A549 (cell line): ENCODE data around the gene IQGAP2. TPM values are rescaled to one million over a fixed set of nuclear protein-coding genes. Genes with fewer than 3 reads are reported as not detected.
"Not testable (repeated sequence)": the region's sequence is repeated elsewhere in the genome, so short reads cannot be mapped to it uniquely, and the experiment has no call there.

Experiments
- ATAC-seq, 2 experiments: fragments of 200-7000 bp in 1 of 2; fragments of >200 bp in 1 of 2; cut with Nextera tagmentation in 1 of 2; cut with Tn5 transposase in 1 of 2; 3 replicates each; pipeline versions ENCODE4 v1.8.0 to v1.9.1; 2018 to 2020; ENCODE audit warnings: mild to moderate bottlenecking in 1 of 2, moderate library complexity in 1 of 2
- CTCF ChIA-PET: fragments of 300-600 bp; sonication (Branson Sonifier 250); formaldehyde crosslinking; extraction: SDS; loops from one replicate; lab custom pipeline; 2021; ENCODE audit warnings: antibody characterized with exemption, inconsistent platforms; lab: Yijun Ruan, JAX
- POLR2A ChIA-PET: fragments of 350-600 bp; formaldehyde crosslinking; extraction: SDS; loops from one replicate; lab custom pipeline; 2021; ENCODE audit warnings: antibody characterized with exemption, inconsistent platforms; lab: Yijun Ruan, JAX
- DNase-seq, 2 experiments: peaks; one replicate each; pipeline versions ENCODE4 v3.0.0 to v3.0.0-alpha.2; 2011 to 2016; ENCODE audit warnings: low read depth in 1 of 2, low spot score in 1 of 2
- FAIRE-seq: peaks from 2 replicates; lab custom pipeline; 2011; peaks lifted over from hg19 to GRCh38; lab: Jason Lieb, UNC
- H3K27ac ChIP-seq, 2 experiments: fragments of >200 bp; sonication (Bioruptor Twin); formaldehyde crosslinking; 3 replicates each; pipeline ENCODE4 v1.5.1; 2016 to 2017
- H3K4me1 ChIP-seq: fragments of >200 bp; sonication (Bioruptor Twin); formaldehyde crosslinking; 3 replicates; pipeline ENCODE4 v1.6.1; 2016
- H3K4me2 ChIP-seq: fragments of >200 bp; sonication (Bioruptor Twin); formaldehyde crosslinking; 3 replicates; pipeline ENCODE4 v1.6.1; 2016
- H3K4me3 ChIP-seq: fragments of >200 bp; sonication (Bioruptor Twin); formaldehyde crosslinking; 3 replicates; pipeline ENCODE4 v1.5.1; 2016
- H3K9me3 ChIP-seq: fragments of >200 bp; sonication (Bioruptor Twin); formaldehyde crosslinking; 3 replicates; pipeline ENCODE4 v1.6.1; 2016
- CBX2 ChIP-seq: fragments of 200-600 bp; sonication (generic); IDR thresholded peaks from 2 replicates; pipeline ENCODE4 v1.6.1; 2016; ENCODE audit warnings: low read depth, mild to moderate bottlenecking, borderline replicate concordance
- CHD2 ChIP-seq: fragments of 150-350 bp; IDR thresholded peaks from 2 replicates; pipeline ENCODE4 v1.6.1; 2014; ENCODE audit warnings: low read length; ENCODE audit not compliant: partially characterized antibody
- CHD4 ChIP-seq: fragments of 200-600 bp; sonication (generic); IDR thresholded peaks from 2 replicates; pipeline ENCODE4 v1.6.1; 2016; ENCODE audit warnings: antibody characterized with exemption, mild to moderate bottlenecking, borderline replicate concordance
- EP300 ChIP-seq, 2 experiments: fragments of >200 bp; sonication (Bioruptor Twin); formaldehyde crosslinking; IDR thresholded peaks; 2 replicates in 1 of 2; 3 replicates in 1 of 2; pipeline ENCODE4 v1.6.1; 2016 to 2017
- FOSB ChIP-seq: fragments of 250-450 bp; sonication (Bioruptor Pico); IDR thresholded peaks from 2 replicates; pipeline ENCODE4 v1.5.0; 2020; ENCODE audit warnings: mild to moderate bottlenecking, moderate library complexity
- FOSL2 ChIP-seq, 2 experiments: fragments of 450-650 bp in 1 of 2; fragments of >200 bp in 1 of 2; sonication (Bioruptor Twin) in 1 of 2; formaldehyde crosslinking; IDR thresholded peaks; 2 replicates each; pipeline versions ENCODE4 v1.5.0 to v1.6.1; 2016 to 2020; ENCODE audit warnings: mild to moderate bottlenecking in 1 of 2, moderate library complexity in 1 of 2
- FOXS1 ChIP-seq: fragments of 250-450 bp; sonication (Bioruptor Pico); IDR thresholded peaks from 2 replicates; pipeline ENCODE4 v1.5.0; 2020; ENCODE audit warnings: mild to moderate bottlenecking, moderate library complexity
- HDAC2 ChIP-seq: fragments of 200-600 bp; sonication (generic); IDR thresholded peaks from 2 replicates; pipeline ENCODE4 v1.6.1; 2016
- HOXA7 ChIP-seq: fragments of 250-450 bp; sonication (Bioruptor Pico); IDR thresholded peaks from 2 replicates; pipeline ENCODE4 v1.5.0; 2020; ENCODE audit warnings: mild to moderate bottlenecking, moderate library complexity
- JUN ChIP-seq, 2 experiments: fragments of >200 bp; sonication (Bioruptor Twin); formaldehyde crosslinking; IDR thresholded peaks; 2 replicates in 1 of 2; 3 replicates in 1 of 2; pipeline ENCODE4 v1.6.1; 2016 to 2017
- JUNB ChIP-seq: fragments of >200 bp; sonication (Bioruptor Twin); formaldehyde crosslinking; IDR thresholded peaks from 2 replicates; pipeline ENCODE4 v1.6.1; 2016
- KDM1A ChIP-seq: fragments of 200-600 bp; sonication (generic); IDR thresholded peaks from 2 replicates; pipeline ENCODE4 v1.6.1; 2016; ENCODE audit warnings: low read depth, mild to moderate bottlenecking
- MAFK ChIP-seq: fragments of 450-650 bp; IDR thresholded peaks from 2 replicates; pipeline ENCODE4 v1.6.1; 2014; ENCODE audit not compliant: partially characterized antibody
- MYC ChIP-seq: IDR thresholded peaks from 2 replicates; pipeline ENCODE4 v1.6.1; 2012; ENCODE audit warnings: mild to moderate bottlenecking, inconsistent platforms, low read length, improper control_type of control experiment, borderline replicate concordance
- POLR2A ChIP-seq: IDR thresholded peaks from 2 replicates; pipeline ENCODE4 v1.6.1; 2012; ENCODE audit warnings: mild to moderate bottlenecking, low read length
- ZFP36 ChIP-seq: fragments of 450-650 bp; IDR thresholded peaks from 2 replicates; pipeline ENCODE4 v1.6.1; 2014; ENCODE audit warnings: borderline replicate concordance; ENCODE audit not compliant: partially characterized antibody
- ZSCAN20 ChIP-seq: fragments of 250-450 bp; sonication (Bioruptor Pico); IDR thresholded peaks from 2 replicates; pipeline ENCODE4 v1.8.0; 2022; ENCODE audit warnings: mild to moderate bottlenecking, moderate library complexity
- WGBS: methylation state at CpG from one replicate; pipeline ENCODE4 v1.1.6; 2017; ENCODE audit errors: missing lambda C conversion rate; 5-methylcytosine and 5-hydroxymethylcytosine counted together
- polyA plus RNA-seq, 4 experiments: library from polyadenylated mRNA; depleted of rRNA in 3 of 4; stranded (reverse); fragments of >200 nt; fragmentation: RNase III in 1 of 4; extraction: RNeasy Plus Mini Kit Qiagen cat#74134 plus additional on column Dnase treatment in 1 of 4; gene quantifications; 2 replicates in 3 of 4; 3 replicates in 1 of 4; pipeline ENCODE4 v1.2.3, GENCODE V29; 2011 to 2017
- TF ChIP-seq, protein P1 (sequence below): IDR thresholded peaks from 2 replicates; pipeline ENCODE4 v1.6.1; 2012
- TF ChIP-seq, protein P2 (sequence below): fragments of 150-350 bp; IDR thresholded peaks from 2 replicates; pipeline ENCODE4 v1.6.1; 2014; ENCODE audit warnings: low read depth, mild to moderate bottlenecking, low read length
- TF ChIP-seq, protein P3 (sequence below): IDR thresholded peaks from 2 replicates; pipeline ENCODE4 v1.6.1; 2012
- TF ChIP-seq, protein P4 (sequence below): IDR thresholded peaks from 2 replicates; pipeline ENCODE4 v1.6.1; 2012; ENCODE audit warnings: low read depth, borderline replicate concordance

IQGAP2 gene
- polyA plus RNA-seq, 2 of the 4 experiments (the other 2 are of a cell fraction) = 5.3 to 10.1 TPM

DNA sequence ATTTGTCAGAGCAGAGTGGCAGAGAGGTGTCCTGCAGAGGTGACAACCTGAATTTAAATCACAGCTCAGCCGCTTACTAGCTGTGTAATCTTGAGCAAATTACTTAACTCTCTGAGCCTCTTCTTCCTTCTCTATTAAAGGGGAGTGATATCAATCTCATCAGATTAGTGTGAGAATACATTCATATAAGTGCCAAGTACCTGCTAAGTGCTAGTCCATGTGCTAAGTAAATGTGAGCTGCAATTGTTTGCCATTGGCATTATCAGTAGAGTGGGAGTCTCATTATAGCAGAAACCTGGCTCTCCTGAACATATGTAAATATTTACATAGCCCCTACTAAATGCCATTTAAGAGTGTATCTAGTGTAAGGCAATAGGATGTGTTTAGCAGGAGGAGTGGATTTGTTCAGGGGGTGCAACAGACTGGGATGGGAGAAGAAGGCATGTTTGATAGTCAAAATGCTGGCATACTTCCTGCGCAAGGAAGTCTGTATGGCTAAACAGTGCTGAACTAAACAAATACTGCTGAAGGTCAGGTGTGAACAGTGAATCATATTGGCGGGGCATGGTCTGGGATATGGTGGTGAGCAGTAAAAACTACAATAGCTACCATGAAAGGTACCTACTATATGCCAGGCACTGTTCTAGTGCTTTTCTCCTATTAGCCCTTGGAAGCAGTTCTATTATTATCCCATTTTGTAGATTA is 145.6 kb downstream of the IQGAP2 start:
- Histone ChIP-seq H3K27ac (no peak overlapping the region), H3K4me3 (no peak overlapping the region), H3K4me1 (peaks cover 17% of the 10 kb centered on the region; the same call in 2 of the 3 replicates), H3K9me3 (no peaks in the 10 kb centered on the region)
- POLR2A ChIA-PET = no interaction called here
- FAIRE-seq = no peak
- TF ChIP-seq MYC (no peak), FOSB (CRISPR knock-in tag) (no peak), JUN (IDR thresholded peaks at IDR 0.05) (no peak), CHD2 (no peak)
- TF ChIP-seq, all 56 proteins: peak for 0
- CTCF ChIA-PET = interaction anchor here (0.7 to 2.1 kb wide), 5 partner anchors 10 to 233 kb away, joined by 3 to 8 read pairs (median 3); no protein-coding TSS in a partner anchor
- H3K4me2 ChIP-seq = no peak overlapping the region
- 62% methylated on average over 3 of the region's 3 CpGs for WGBS
- ATAC-seq = peak; percentile 41 to 48; a peak in 2 of 6 replicates
- DNase-seq = no peak

DNA sequence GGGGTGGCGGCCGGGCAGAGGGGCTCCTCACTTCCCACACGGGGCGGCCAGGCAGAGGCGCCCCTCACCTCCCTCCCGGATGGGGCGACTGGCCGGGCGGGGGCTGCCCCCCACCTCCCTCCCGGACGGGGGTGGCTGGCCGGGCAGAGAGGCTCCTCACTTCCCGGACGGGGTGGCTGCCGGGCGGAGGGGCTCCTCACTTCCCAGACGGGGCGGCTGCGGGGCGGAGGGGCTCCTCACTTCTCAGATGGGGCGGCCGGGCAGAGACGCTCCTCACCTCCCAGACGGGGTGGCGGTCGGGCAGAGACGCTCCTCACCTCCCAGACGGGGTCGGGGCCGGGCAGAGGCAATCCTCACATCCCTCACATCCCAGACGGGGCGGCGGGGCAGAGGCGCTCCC is 147.8 kb downstream of the IQGAP2 start:
- CTCF ChIA-PET, POLR2A ChIA-PET: not testable (repeated sequence)

DNA sequence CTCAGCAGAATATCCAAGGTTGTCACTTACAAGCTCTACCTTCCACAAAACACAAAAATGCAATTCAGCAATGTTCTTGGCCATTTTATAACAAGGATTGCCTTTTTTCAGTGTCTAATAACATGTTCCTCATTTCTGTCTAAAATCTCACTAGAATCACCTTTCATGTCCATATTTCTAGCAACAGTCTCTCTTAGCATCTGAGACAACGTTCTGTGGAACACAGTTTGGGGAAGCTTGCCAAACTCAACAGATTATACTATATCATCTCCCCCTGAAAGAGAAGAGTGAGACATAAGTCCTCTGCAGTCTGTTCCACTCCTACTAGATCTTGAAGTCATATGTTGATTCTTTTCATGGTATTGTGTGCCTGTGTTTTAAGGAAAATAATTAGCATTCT is 149.5 kb downstream of the IQGAP2 start:
- FAIRE-seq = no peak
- no peak overlapping the region for H3K4me3 ChIP-seq
- ATAC-seq = no peak
- no peak for DNase-seq
- 26% methylated on average over 1 of the region's 1 CpG for WGBS
- POLR2A ChIA-PET = no interaction called here
- H3K4me1 ChIP-seq = peaks cover 7% of the 10 kb centered on the region; the same call in 2 of the 3 replicates
- CTCF ChIA-PET = interaction anchor here (0.6 kb wide), 1 partner anchor 10 kb away, joined by 4 read pairs; no protein-coding TSS in a partner anchor
- H3K9me3 ChIP-seq = no peaks in the 10 kb centered on the region
- TF ChIP-seq, protein P1, sequence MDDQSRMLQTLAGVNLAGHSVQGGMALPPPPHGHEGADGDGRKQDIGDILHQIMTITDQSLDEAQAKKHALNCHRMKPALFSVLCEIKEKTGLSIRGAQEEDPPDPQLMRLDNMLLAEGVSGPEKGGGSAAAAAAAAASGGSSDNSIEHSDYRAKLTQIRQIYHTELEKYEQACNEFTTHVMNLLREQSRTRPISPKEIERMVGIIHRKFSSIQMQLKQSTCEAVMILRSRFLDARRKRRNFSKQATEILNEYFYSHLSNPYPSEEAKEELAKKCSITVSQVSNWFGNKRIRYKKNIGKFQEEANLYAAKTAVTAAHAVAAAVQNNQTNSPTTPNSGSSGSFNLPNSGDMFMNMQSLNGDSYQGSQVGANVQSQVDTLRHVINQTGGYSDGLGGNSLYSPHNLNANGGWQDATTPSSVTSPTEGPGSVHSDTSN = no peak
- peak; percentile 47 for TF ChIP-seq MAFK
- H3K4me2 ChIP-seq = no peak overlapping the region
- no peak overlapping the region for H3K27ac ChIP-seq

More for the DNA sequence above, 147.8 kb downstream of the IQGAP2 start:
- not testable (repeated sequence) for FAIRE-seq, DNase-seq, ATAC-seq, H3K4me3 ChIP-seq, H3K27ac ChIP-seq, H3K9me3 ChIP-seq, H3K4me2 ChIP-seq, H3K4me1 ChIP-seq
- WGBS = 88% methylated on average over 11 of the region's 34 CpGs

DNA sequence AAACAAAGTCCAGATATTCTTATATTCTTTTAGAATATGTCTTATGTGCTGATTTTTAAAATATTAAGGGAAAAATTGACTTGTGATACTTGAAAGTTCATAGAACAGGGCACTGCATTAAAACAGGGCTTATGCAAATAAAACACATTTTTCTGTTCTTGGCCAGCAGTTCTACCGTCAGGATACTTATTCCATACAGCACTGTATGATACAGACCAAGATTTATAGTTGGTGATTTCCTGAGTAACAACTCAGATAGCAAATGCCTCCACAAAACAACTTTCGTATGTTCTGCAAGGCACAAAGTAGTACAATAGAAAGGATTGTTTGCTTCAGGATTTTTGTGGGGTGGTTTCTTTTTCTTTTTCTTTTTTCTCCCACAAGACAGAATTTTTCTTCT is 150.2 kb downstream of the IQGAP2 start:
- ChIA-PET POLR2A (no interaction called here), CTCF (no interaction called here)
- DNase-seq = no peak
- peaks cover 7% of the 10 kb centered on the region; the same call in 2 of the 3 replicates for H3K4me1 ChIP-seq
- no peaks in the 10 kb centered on the region for H3K9me3 ChIP-seq
- TF ChIP-seq CHD4 = no peak
- TF ChIP-seq, protein P2, sequence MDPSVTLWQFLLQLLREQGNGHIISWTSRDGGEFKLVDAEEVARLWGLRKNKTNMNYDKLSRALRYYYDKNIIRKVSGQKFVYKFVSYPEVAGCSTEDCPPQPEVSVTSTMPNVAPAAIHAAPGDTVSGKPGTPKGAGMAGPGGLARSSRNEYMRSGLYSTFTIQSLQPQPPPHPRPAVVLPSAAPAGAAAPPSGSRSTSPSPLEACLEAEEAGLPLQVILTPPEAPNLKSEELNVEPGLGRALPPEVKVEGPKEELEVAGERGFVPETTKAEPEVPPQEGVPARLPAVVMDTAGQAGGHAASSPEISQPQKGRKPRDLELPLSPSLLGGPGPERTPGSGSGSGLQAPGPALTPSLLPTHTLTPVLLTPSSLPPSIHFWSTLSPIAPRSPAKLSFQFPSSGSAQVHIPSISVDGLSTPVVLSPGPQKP = no peak
- TF ChIP-seq HDAC2 = no peak
- TF ChIP-seq FOSL2 (IDR thresholded peaks at IDR 0.05) = no peak
- no peak for TF ChIP-seq FOSL2 (CRISPR knock-in tag; IDR thresholded peaks at IDR 0.05)
- no peak for TF ChIP-seq CBX2
- TF ChIP-seq KDM1A = no peak
- no peak for TF ChIP-seq ZSCAN20 (CRISPR knock-in tag)
- TF ChIP-seq, protein P3, sequence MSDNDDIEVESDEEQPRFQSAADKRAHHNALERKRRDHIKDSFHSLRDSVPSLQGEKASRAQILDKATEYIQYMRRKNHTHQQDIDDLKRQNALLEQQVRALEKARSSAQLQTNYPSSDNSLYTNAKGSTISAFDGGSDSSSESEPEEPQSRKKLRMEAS = no peak
- TF ChIP-seq, protein P4, sequence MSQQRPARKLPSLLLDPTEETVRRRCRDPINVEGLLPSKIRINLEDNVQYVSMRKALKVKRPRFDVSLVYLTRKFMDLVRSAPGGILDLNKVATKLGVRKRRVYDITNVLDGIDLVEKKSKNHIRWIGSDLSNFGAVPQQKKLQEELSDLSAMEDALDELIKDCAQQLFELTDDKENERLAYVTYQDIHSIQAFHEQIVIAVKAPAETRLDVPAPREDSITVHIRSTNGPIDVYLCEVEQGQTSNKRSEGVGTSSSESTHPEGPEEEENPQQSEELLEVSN = no peak
- TF ChIP-seq ZFP36 = no peak
- no peak for TF ChIP-seq HOXA7 (CRISPR knock-in tag)
- TF ChIP-seq EP300 (IDR thresholded peaks at IDR 0.05) = no peak
- TF ChIP-seq FOXS1 (CRISPR knock-in tag) = no peak
- TF ChIP-seq POLR2A = no peak
- no peak for TF ChIP-seq JUNB
- ATAC-seq = no peak
- H3K4me3 ChIP-seq = no peak overlapping the region
- WGBS = 68% methylated on average over 2 of the region's 2 CpGs
- H3K27ac ChIP-seq = no peak overlapping the region
- FAIRE-seq = no peak
- H3K4me2 ChIP-seq = no peak overlapping the region
